HEK293T (cell line): Measurements from ENCODE around the gene MYO6.

Experiments used
- ARNT ChIP-seq: fragments of 450-650 bp; IDR thresholded peaks from 2 replicates; pipeline ENCODE4 v1.6.1; 2017; ENCODE audit warnings: mild to moderate bottlenecking
- BHLHE40 ChIP-seq: fragments of 450-650 bp; IDR thresholded peaks from 2 replicates; pipeline ENCODE4 v1.6.1; 2016; ENCODE audit warnings: mild to moderate bottlenecking, moderate library complexity, borderline replicate concordance
- CTBP1 ChIP-seq: fragments of 450-650 bp; IDR thresholded peaks from 2 replicates; pipeline ENCODE4 v1.6.1; 2016; ENCODE audit warnings: borderline replicate concordance
- FOXA1 ChIP-seq: fragments of 450-650 bp; IDR thresholded peaks from 2 replicates; pipeline ENCODE4 v1.6.1; 2016; ENCODE audit warnings: mild to moderate bottlenecking
- FOXK2 ChIP-seq: fragments of 450-650 bp; IDR thresholded peaks from 2 replicates; pipeline ENCODE4 v1.6.1; 2016; ENCODE audit warnings: mild to moderate bottlenecking
- FOXM1 ChIP-seq: fragments of 450-650 bp; IDR thresholded peaks from 2 replicates; pipeline ENCODE4 v1.6.1; 2017; ENCODE audit warnings: mild to moderate bottlenecking, borderline replicate concordance
- LEF1 ChIP-seq: fragments of 450-650 bp; IDR thresholded peaks from 2 replicates; pipeline ENCODE4 v1.6.1; 2017; ENCODE audit warnings: mild to moderate bottlenecking, borderline replicate concordance
- NFRKB ChIP-seq: fragments of 450-650 bp; IDR thresholded peaks from 2 replicates; pipeline ENCODE4 v1.6.1; 2016; ENCODE audit warnings: mild to moderate bottlenecking, moderate library complexity
- PKNOX1 ChIP-seq: fragments of 450-650 bp; IDR thresholded peaks from 2 replicates; pipeline ENCODE4 v1.6.1; 2016
- SP1 ChIP-seq: fragments of 450-650 bp; IDR thresholded peaks from 2 replicates; pipeline ENCODE4 v1.6.1; 2017
- SUZ12 ChIP-seq: fragments of 450-650 bp; IDR thresholded peaks from 2 replicates; pipeline ENCODE4 v1.6.1; 2016; ENCODE audit warnings: mild to moderate bottlenecking
- TARDBP ChIP-seq: fragments of 450-650 bp; IDR thresholded peaks from 2 replicates; pipeline ENCODE4 v1.6.1; 2016
- ZNF384 ChIP-seq: fragments of 450-650 bp; IDR thresholded peaks from 2 replicates; pipeline ENCODE4 v1.6.1; 2016

- no peak for TF ChIP-seq CTBP1
- no peak for TF ChIP-seq NFRKB
- TF ChIP-seq SUZ12, result no peak
- TF ChIP-seq ZNF384, result no peak
- no peak for TF ChIP-seq PKNOX1
- no peak for TF ChIP-seq TARDBP
- TF ChIP-seq FOXK2, result no peak
- TF ChIP-seq SP1, result no peak
- TF ChIP-seq BHLHE40, result no peak
- TF ChIP-seq FOXA1, result no peak
- no peak for TF ChIP-seq ARNT
- TF ChIP-seq LEF1, result no peak
- no peak for TF ChIP-seq FOXM1
Observed at GRCh38 chr6:75766387-75766786, 17.3 kb downstream of the MYO6 start.
